HG02840 (cell line): Measurements from ENCODE around the gene TMEM255B.
"Not testable (repeated sequence)": the region's sequence is repeated elsewhere in the genome, so short reads cannot be mapped to it uniquely, and the experiment has no call there.

Experiments
- ATAC-seq: cut with Tn5 transposase; IDR thresholded peaks from one replicate; pipeline ENCODE4 v1.9.1; 2021; ENCODE audit warnings: mild to moderate bottlenecking, moderate library complexity, moderate number of reproducible peaks; ENCODE audit not compliant: unreplicated experiment, low FRiP score

Gene TMEM255B

GRCh38 chr13:113813749-113814434 is 54.9 kb downstream of the TMEM255B start:
- no peak for ATAC-seq

DNA sequence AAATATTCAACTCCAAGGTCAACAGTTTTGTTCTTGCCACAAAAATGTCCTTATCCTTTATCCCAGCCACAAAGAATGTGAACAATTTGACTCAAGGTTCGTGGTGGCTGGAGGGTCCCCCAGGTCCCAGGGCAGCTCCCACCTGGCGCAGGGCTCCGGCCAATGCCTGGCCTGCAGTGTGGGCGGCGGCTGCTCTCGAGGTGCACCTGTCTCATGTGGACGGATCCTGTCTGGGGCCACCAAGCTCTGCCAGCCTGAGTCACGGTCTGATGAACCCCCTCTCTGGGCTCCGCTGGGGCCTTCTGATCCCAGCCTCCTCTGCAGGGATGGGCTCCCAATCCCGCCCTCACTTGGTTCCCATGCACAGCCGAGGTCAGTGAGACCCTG is 55.4 kb downstream of the TMEM255B start:
- ATAC-seq: no peak

GRCh38 chr13:113815151-113816058 is 56.4 kb downstream of the TMEM255B start:
- ATAC-seq: no peak

GRCh38 chr13:113816254-113816929 is 57.4 kb downstream of the TMEM255B start:
- no peak for ATAC-seq

- ATAC-seq: no peak
These were observed 58.2 kb downstream of the TMEM255B start for GRCh38 chr13:113816946-113817859.

DNA sequence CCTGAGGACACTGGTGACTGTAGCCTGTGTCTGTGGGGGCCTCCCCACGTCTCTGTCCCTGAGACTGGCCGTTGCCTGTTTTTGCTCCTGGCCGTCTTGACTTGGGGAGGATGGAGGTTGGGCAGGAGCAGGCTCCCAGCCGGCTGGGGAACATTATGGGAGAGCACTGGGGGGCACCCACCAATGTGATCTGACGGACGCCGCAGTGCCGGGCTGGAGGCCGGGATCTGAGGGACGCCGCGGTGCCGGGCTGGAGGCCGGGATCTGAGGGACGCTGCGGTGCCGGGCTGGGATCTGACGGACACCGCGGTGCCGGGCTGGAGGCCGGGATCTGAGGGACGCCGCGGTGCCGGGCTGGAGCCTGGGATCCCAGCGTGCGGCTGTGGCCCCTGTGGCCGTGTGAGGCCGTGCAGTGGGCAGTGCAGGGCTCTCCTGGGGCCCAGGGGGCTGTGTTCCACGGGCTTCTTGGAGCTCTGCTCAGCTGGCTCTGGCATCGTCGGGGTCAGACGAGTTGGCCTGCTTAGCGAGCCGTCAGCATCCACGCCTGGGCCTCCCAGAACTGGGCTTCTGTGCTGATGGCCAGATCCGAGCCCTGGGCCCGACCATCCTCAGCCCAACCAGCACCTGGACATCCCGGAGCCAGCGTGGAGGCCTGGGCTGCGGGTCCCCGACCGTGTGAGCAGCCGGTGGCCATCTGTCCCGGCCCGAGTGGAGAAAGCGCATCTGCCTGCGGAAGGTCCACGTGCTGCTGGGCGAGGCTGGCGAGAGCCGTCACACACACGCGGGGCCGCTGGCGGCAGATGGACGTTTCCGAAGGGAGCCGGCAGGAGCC is 59.0 kb downstream of the TMEM255B start:
- no peak for ATAC-seq

GRCh38 chr13:113818700-113819295 is 59.8 kb downstream of the TMEM255B start:
- ATAC-seq: no peak

DNA sequence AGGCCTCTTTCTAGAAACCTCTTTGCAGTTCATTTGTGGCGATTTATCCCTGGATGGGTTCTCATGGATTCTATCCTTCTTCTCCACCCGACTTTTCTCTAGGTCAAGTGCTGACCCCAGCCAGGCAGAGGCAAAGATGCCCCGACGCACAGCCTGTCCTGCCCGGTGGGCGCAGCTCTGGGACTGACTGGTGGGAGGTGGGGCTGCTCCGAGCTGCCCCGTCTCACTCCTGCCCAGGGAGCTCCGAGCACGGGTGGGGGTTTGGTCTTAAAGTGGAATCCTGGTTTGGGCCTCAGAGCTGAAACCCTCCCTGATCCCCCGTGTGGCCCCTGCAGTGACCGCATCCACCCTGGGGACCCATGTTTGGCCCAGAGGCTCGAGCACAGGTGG is 60.3 kb downstream of the TMEM255B start:
- ATAC-seq: no peak

- ATAC-seq: no peak
These were observed 61.0 kb downstream of the TMEM255B start for GRCh38 chr13:113819731-113820715.

GRCh38 chr13:113820813-113821651 is 62.0 kb downstream of the TMEM255B start:
- no peak for ATAC-seq

- ATAC-seq: no peak
These were observed 62.8 kb downstream of the TMEM255B start for GRCh38 chr13:113821847-113822246.

DNA sequence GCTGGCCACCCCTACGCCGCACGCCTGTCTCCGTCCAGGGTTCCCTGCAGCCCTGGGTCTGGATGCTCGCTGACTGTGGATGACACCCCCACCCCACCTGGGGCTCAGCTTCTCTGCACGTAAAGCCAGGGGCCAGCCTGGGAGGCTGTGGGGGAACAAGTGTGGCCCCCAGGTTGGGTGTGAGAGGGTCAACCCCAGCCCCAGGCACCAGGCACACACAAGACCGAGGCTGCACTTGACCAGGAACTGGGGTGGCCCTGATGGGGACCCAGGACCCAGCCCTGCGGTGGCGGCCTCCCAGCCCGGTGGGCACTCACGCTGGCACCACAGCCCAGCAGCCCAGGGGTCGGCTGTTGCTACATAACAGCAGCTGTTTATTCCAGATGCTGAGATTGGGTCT is 63.2 kb downstream of the TMEM255B start:
- no peak for ATAC-seq

GRCh38 chr13:113822956-113823744 is 64.1 kb downstream of the TMEM255B start:
- no peak for ATAC-seq

DNA sequence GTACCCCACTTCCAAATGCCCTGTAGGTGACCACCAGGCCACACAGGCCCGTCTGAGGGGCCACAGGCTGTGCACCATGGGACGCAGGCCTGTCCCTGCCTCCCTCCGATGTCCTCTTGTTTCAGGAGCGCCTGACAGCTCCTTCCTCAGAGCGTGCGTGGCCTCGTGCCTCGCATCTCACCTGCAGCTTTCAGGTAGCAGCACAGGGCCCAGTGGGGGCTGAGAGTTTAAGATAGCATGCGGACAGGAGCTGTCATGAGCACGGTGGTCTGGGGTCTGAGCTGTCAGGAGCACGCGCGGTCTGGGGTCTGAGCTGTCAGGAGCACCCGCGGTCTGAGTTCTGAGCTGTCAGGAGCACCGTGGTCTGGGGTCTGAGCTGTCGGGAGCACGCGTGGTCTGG is 64.7 kb downstream of the TMEM255B start:
- no peak for ATAC-seq

DNA sequence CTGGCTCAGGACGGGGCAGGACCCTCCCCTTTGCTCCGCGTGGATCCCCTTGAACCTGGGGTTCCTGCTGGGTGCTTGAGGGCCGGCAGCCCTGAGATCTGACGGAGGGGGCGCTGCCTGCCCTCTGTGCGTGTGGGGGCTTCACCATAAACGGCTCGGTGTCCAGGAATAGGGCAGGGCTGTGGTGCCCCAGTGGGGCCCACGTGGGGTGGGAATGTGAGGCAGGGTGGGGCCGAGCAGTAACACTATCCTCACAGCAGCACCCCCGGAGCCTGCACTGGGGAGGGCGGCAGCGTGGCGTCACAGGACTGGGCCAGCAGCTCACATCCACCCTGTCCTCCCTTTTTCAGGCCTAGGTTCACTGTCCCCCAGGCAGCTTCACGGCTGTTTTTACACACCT is 66.8 kb downstream of the TMEM255B start:
- ATAC-seq: no peak

DNA sequence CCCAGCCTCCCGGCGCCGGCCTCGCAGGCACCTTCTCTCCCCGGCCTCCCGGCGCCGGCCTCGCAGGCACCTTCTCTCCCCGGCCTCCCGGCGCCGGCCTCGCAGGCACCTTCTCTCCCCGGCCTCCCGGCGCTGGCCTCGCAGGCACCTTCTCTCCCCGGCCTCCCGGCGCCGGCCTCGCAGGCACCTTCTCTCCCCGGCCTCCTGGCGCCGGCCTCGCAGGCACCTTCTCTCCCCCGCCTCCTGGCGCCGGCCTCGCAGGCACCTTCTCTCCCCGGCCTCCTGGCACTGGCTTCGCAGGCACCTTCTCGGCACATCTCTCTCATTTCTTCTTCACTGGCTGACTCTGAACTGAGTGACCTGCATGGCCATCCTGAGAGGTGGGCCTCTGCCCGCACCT is 67.4 kb downstream of the TMEM255B start:
- ATAC-seq: not testable (repeated sequence)
